G401 (cell line): ENCODE measurements around the gene UBE2O. TPM values are rescaled to one million over a fixed set of nuclear protein-coding genes. Genes with fewer than 3 reads are reported as not detected.

Experiments used
- DNase-seq: peaks from one replicate; pipeline ENCODE4 v3.0.0-alpha.2; 2015; ENCODE audit warnings: low spot score
- in situ Hi-C: cut with HindIII; loops from 2 replicates; pipeline ENCODE4 v1.10.0; 2016; ENCODE audit warnings: low sequenced_read_pairs, mixed read lengths
- total RNA-seq: library from RNA; depleted of rRNA; stranded (reverse); fragments of >200 nt; shearing (Covaris generic); gene quantifications from 2 replicates; pipeline ENCODE4 v1.2.3, GENCODE V29; 2014

Gene UBE2O
- total RNA-seq, 1 experiment from 2014 or later: 30.5 TPM

- no peak for DNase-seq
- in situ Hi-C loops: loop anchor here (25.0 kb wide), 1 partner anchor 217 kb away; no protein-coding TSS in a partner anchor
These were observed 17.2 kb upstream of the UBE2O start for GRCh38 chr17:76469991-76470739.

- DNase-seq: no peak
- in situ Hi-C loops: loop anchor here (25.0 kb wide), 1 partner anchor 218 kb away; no protein-coding TSS in a partner anchor
These were observed 16.4 kb upstream of the UBE2O start for GRCh38 chr17:76469076-76469990.

- in situ Hi-C loops: loop anchor here (25.0 kb wide), 1 partner anchor 219 kb away; no protein-coding TSS in a partner anchor
These were observed 15.7 kb upstream of the UBE2O start for GRCh38 chr17:76468634-76469010.

DNA sequence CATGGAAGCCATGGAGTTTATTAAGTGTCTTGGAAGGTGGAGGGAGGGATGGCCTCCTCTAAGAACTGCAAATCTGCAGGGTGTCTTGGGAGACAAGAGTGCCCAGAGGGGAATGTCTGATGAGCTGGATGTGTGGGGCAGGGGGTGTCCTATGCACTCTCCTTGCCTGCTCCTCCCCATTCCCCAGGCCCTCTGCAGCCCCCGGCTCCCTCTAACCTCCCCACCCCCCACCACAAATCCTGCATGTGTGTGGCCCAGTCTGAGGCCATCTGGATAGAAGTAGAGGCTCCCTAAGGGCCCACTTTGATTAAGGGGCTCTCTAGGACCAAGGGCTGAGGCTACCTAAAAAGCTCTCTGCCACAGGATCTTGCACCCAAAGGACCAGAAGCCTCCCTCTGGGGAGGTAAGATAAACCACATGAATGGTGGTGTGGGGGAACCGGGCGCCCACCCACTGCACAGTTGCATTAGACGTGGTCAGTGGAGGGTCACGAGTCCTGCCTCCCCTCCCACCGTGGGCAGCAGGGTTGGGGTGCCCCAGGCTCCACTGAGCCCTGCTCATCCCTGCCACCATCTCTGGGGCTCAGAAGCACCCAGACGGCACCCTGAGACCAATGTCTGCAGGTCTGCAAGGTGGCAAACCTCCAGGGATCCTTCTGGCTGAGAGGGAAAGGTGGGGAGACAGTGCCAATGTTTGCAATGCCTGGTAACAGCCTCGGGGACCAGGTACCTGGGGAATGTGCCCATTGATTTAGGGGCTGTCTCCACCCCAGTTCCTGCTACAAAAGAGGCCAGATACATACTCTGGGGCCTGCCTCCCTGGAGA lies 15.1 kb upstream of the UBE2O start:
- in situ Hi-C loops: loop anchor here (25.0 kb wide), 1 partner anchor 219 kb away; no protein-coding TSS in a partner anchor
- DNase-seq: no peak

More at GRCh38 chr17:76468634-76469010, 15.7 kb upstream of the UBE2O start:
- DNase-seq: no peak

GRCh38 chr17:76467366-76467765 lies 14.4 kb upstream of the UBE2O start, which contains the start of gene AANAT:
AANAT (plus strand) TSS chr17:76467603; CDS start chr17:76468747, 1,144 bp downstream.
- in situ Hi-C loops: loop anchor here (25.0 kb wide), 1 partner anchor 220 kb away; no protein-coding TSS in a partner anchor
- no peak for DNase-seq

- DNase-seq: no peak
- in situ Hi-C loops: loop anchor here (25.0 kb wide), 1 partner anchor 221 kb away; no protein-coding TSS in a partner anchor
These were observed 13.8 kb upstream of the UBE2O start for GRCh38 chr17:76466775-76467130.

DNA sequence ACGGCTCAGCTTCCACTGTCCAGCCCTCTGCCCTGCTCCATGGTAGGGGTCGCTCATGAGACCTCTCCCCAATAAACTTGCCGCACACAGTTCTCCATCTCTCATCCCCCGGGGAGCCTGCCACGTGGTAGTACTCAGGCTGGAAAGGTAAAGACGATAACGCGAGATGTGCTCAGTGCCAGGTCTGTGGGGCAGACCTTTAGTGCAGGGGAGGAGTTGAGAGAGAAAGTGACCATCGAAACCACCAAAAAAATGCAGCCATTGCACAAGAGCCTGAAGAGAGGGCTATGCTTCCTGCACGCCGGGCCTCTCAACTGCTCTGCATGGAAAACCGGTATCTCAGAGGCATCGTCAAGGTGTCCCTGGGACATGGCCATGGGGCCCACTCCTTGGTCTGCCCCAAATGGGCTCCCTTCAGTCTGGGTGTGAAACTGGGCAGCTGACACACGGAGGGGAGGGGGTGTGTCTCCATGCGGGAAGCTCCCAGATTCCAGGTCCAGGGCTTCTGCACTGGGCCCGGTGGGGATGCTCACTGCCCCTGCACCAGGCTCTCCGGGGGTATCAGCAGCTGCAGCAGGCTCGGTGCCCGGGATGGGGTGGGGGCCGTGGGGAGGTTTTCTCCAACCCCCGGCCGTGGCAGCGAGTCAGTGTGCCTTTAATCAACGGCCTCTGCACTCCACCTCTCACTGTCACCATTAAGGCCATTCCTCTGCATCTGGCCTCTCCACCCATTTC lies 9.8 kb upstream of the UBE2O start:
- in situ Hi-C loops: loop anchor here (25.0 kb wide), 1 partner anchor 225 kb away; no protein-coding TSS in a partner anchor

GRCh38 chr17:76461765-76462555 lies 9.0 kb upstream of the UBE2O start:
- in situ Hi-C loops: loop anchor here (25.0 kb wide), 1 partner anchor 225 kb away; no protein-coding TSS in a partner anchor
- no peak for DNase-seq

More for the DNA sequence above, 9.8 kb upstream of the UBE2O start:
- DNase-seq: no peak

GRCh38 chr17:76459674-76460073 lies 6.7 kb upstream of the UBE2O start:
- DNase-seq: no peak

GRCh38 chr17:76458580-76459490 lies 5.9 kb upstream of the UBE2O start:
- DNase-seq: peak; percentile 35
- in situ Hi-C loops: loop anchor here (25.0 kb wide), 1 partner anchor 228 kb away; no protein-coding TSS in a partner anchor

More at GRCh38 chr17:76459674-76460073, 6.7 kb upstream of the UBE2O start:
- in situ Hi-C loops: loop anchor here (25.0 kb wide), 1 partner anchor 228 kb away; no protein-coding TSS in a partner anchor

- no peak for DNase-seq
- in situ Hi-C loops: loop anchor here (25.0 kb wide), 1 partner anchor 234 kb away; no protein-coding TSS in a partner anchor
These were observed 435 bp upstream of the UBE2O start for GRCh38 chr17:76453431-76453743.

DNA sequence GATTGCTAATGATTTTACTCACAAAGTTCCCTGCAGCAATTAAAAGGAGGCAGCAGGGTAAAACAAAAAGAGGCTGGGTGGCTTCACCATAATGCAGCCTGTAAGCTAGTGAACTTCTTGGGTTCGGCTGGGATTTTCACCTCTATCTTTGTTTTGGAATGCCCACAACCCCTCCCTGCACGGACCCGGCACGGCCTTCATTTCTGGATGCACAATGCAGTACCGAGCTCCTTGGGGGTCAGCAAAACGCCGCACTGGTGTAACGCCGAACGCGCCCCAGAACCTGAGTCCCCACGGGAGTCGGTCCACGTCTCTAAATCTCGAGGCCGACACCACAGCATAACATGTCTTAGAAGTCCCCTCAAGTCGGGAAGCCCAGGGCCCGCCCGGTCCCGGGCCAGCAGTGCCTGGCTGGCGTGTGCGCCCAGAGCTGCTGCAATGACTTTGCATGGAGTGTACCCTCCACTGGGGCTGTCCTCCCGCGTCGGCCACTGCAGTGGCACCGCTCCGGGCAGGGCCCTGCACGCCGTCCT lies 759 bp downstream of the UBE2O start:
- no peak for DNase-seq
- in situ Hi-C loops: loop anchor here (25.0 kb wide), 1 partner anchor 235 kb away; no protein-coding TSS in a partner anchor

- in situ Hi-C loops: loop anchor here (25.0 kb wide), 1 partner anchor 236 kb away; no protein-coding TSS in a partner anchor
These were observed 1.4 kb downstream of the UBE2O start for GRCh38 chr17:76451506-76451905.

GRCh38 chr17:76449126-76449525 lies 3.8 kb downstream of the UBE2O start:
- in situ Hi-C loops: no loop called here
- DNase-seq: no peak

More at GRCh38 chr17:76451506-76451905, 1.4 kb downstream of the UBE2O start:
- no peak for DNase-seq

DNA sequence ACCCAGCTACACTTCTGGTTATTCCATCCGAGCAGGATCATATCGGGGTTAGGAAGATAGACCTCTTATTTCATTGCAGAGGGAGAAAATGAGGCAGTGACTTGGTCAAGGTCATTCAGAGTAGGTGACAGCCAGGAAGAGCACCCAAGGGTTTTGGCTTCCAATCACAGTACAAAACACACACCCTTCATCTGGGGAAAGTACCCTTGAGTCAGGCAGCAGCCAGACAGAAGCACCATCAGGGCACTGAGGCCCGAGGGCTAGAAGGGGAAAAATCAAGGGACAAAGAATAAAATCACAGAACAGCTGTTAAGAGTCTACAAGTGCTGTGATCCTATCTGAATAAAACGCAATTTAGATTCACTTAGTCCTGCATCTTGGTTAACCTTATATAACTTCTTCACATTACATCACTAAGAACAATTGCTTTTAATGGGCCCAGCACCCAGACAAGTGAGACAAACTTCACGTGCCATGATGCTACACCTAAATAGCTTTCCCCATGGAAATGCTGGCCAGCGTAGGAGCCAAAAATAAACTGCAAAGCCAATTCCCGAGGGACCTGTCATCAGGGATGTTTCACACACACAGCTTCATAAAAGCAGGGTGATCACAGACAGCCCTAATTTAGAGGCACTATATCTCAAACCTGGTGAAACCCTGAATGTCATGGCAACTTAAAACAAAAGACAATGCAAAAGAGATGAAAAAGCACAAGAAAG lies 4.9 kb downstream of the UBE2O start:
- in situ Hi-C loops: no loop called here
- no peak for DNase-seq
